ENCODE data around the gene SMARCAD1. TPM values are rescaled to one million over a fixed set of nuclear protein-coding genes. Genes with fewer than 3 reads are reported as not detected.

Gene SMARCAD1
- total RNA-seq, 1 donor from 2014 or later: 30.5 TPM

DNA sequence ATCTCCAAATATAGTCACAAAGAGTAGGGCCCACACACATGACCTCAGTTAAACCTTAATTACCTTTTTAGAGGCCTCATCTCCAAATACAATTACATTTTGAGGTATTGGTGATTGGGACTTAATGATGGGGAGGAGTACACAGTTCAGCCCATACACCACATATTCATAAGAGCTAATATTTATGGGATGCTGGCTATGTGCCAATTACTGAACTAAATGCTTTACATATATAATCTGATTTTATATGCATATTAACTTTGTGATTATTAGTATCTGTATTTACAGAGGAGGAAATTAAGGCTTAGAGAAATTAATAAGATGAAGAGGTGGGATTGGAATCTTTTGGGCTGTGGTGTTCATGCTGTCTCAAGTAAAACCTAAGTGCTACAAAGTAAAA, 17.8 kb downstream of the SMARCAD1 start:
- Mint-ChIP-seq H3K36me3 (ENCODE audit: low read depth) (peaks cover 44% of the 10 kb centered on the region), H3K9me3 (no peaks in the 10 kb centered on the region), H3K27ac (no peak overlapping the region), H3K27me3 (no peaks in the 10 kb centered on the region), H3K4me1 (peaks cover 16% of the 10 kb centered on the region), H3K4me3 (no peak overlapping the region)
- intact Hi-C loops (cut with micrococcal nuclease): no loop called here
- no peak for ATAC-seq (ENCODE audit: low read depth)
- TF ChIP-seq, protein P1, sequence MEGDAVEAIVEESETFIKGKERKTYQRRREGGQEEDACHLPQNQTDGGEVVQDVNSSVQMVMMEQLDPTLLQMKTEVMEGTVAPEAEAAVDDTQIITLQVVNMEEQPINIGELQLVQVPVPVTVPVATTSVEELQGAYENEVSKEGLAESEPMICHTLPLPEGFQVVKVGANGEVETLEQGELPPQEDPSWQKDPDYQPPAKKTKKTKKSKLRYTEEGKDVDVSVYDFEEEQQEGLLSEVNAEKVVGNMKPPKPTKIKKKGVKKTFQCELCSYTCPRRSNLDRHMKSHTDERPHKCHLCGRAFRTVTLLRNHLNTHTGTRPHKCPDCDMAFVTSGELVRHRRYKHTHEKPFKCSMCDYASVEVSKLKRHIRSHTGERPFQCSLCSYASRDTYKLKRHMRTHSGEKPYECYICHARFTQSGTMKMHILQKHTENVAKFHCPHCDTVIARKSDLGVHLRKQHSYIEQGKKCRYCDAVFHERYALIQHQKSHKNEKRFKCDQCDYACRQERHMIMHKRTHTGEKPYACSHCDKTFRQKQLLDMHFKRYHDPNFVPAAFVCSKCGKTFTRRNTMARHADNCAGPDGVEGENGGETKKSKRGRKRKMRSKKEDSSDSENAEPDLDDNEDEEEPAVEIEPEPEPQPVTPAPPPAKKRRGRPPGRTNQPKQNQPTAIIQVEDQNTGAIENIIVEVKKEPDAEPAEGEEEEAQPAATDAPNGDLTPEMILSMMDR (IDR thresholded peaks at IDR 0.05): no peak
- ChIA-PET POLR2A (no interaction called here), CTCF (no interaction called here)
- DNase-seq: no peak

DNA sequence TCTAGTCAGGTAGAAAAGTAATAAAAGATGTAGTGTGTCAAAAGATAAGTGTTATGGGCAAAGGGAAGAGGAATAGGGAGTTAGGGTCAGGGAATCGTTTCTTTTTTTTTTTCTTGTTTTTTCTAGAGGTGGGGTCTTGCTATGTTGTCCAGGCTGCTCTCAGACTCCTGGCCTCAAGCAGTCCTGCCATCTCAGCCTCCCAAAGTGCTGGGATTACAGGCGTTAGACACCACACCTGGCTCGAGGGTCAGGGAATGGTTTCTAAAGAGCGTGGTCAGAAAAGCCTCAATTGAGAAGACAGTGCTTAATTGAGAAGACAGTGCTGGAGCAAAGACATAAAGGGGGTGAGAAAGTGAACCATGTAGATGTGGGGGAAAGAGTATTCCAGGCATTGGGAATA, 19.1 kb downstream of the SMARCAD1 start:
- POLR2A ChIA-PET: no interaction called here
- no peak overlapping the region for H3K27ac Mint-ChIP-seq

DNA sequence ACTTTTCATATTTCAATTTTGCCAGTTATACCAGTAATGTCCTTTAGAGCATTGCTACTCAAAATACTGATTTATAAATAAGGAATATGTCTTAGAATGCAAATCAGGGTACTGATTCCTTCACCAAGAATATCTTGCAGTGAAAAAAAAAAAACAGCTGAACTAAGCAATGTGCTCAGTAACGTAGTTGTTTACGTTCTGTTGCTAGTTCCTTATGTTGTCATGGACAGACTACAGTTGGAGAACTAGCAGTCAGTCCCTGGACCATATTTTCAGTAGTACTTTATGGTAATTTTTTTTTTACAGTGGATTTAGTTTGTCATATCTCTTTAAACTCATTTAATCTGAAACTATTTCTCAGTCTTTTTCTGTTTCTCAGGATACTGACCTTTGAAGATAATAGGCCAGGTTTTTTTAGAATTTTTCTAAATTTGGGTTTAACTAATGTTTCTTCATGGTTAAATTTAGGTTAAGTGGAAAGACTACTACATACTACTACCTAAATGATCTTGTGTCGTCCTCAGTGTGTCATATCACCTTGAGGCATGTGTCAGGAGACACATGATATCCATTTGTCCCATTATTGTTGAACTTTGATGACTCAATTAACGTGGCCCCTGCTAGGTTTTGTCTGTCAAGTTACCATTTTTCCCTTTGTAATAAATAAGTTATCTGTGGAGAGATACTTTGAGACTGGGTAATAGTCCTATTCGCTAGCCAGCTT, 21.0 kb downstream of the SMARCAD1 start:
- ATAC-seq (ENCODE audit: low read depth) (no peak), DNase-seq (no peak)
- POLR2A ChIA-PET: no interaction called here
- peaks cover 16% of the 10 kb centered on the region for H3K4me1 Mint-ChIP-seq
- H3K36me3 Mint-ChIP-seq (ENCODE audit: low read depth): peaks cover 61% of the 10 kb centered on the region
- TF ChIP-seq, protein P1 (IDR thresholded peaks at IDR 0.05): no peak
- H3K4me3 Mint-ChIP-seq: no peak overlapping the region
- no peak overlapping the region for H3K27ac Mint-ChIP-seq
- no peaks in the 10 kb centered on the region for H3K9me3 Mint-ChIP-seq
- H3K27me3 Mint-ChIP-seq: no peaks in the 10 kb centered on the region
- intact Hi-C loops (cut with micrococcal nuclease): no loop called here
- CTCF ChIA-PET: no interaction called here

More for the DNA sequence above, 19.1 kb downstream of the SMARCAD1 start:
- intact Hi-C loops (cut with micrococcal nuclease): no loop called here
- TF ChIP-seq, protein P1 (IDR thresholded peaks at IDR 0.05): no peak
- Mint-ChIP-seq H3K4me3 (no peak overlapping the region), H3K4me1 (peaks cover 16% of the 10 kb centered on the region), H3K36me3 (ENCODE audit: low read depth) (peaks cover 50% of the 10 kb centered on the region), H3K9me3 (no peaks in the 10 kb centered on the region), H3K27me3 (no peaks in the 10 kb centered on the region)
- CTCF ChIA-PET: no interaction called here
- ATAC-seq (ENCODE audit: low read depth) (no peak), DNase-seq (no peak)

DNA sequence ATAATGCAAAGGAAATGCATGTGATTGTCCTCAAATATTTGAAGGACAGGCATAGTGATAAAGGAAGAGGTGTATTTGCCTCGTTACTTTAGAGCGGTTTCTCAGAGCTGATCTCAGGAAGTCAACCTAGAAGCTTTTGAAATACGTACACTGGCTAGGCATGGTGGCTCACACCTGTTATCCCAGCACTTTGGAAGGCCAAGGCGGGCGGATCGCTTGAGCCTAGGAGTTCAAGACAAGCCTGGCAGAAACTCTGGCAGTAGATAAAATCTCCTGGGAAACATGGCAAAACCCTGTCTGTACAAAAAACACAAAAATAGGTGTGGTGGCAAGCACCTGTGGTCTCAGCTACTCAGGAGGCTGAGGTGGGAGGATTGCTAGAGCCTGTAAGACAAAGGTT, 24.9 kb downstream of the SMARCAD1 start:
- ATAC-seq (ENCODE audit: low read depth) (no peak), DNase-seq (no peak)
- no peaks in the 10 kb centered on the region for H3K27me3 Mint-ChIP-seq
- H3K27ac Mint-ChIP-seq: no peak overlapping the region
- peaks cover 64% of the 10 kb centered on the region for H3K36me3 Mint-ChIP-seq (ENCODE audit: low read depth)
- ChIA-PET CTCF (no interaction called here), POLR2A (no interaction called here)
- no peak overlapping the region for H3K4me3 Mint-ChIP-seq
- intact Hi-C loops (cut with micrococcal nuclease): no loop called here
- H3K4me1 Mint-ChIP-seq: no peaks in the 10 kb centered on the region
- H3K9me3 Mint-ChIP-seq: no peaks in the 10 kb centered on the region
- TF ChIP-seq, protein P1 (IDR thresholded peaks at IDR 0.05): no peak

DNA sequence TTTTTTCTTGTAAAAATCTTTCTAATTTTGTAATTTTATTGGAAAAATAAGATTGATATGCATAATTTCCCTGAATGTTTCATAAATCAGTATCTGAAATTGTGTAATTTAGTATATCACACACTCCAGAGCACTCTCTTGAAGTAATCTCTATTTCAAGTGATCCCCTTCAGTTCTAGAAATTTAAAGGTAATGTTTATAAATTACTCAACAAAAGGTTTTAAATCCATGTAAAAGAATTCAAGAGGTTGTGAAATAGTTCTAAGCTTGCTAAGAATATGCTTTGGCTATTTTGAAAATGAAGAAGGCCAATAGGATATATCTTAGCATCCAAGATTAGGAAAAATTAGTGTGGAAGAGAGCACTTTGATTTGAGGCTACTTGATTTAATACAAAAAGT, 28.2 kb downstream of the SMARCAD1 start:
- TF ChIP-seq, protein P1 (IDR thresholded peaks at IDR 0.05): no peak
- H3K9me3 Mint-ChIP-seq: no peaks in the 10 kb centered on the region
- ChIA-PET CTCF (no interaction called here), POLR2A (no interaction called here)
- H3K27ac Mint-ChIP-seq: no peak overlapping the region
- intact Hi-C loops (cut with micrococcal nuclease): no loop called here
- ATAC-seq (ENCODE audit: low read depth) (no peak), DNase-seq (no peak)
- H3K4me3 Mint-ChIP-seq: no peak overlapping the region
- H3K36me3 Mint-ChIP-seq (ENCODE audit: low read depth): peaks cover 63% of the 10 kb centered on the region
- no peaks in the 10 kb centered on the region for H3K27me3 Mint-ChIP-seq
- no peaks in the 10 kb centered on the region for H3K4me1 Mint-ChIP-seq
